ENCODE data around the gene SGF29. TPM values are rescaled to one million over a fixed set of nuclear protein-coding genes. Genes with fewer than 3 reads are reported as not detected.
"Not testable (repeated sequence)": the region's sequence is repeated elsewhere in the genome, so short reads cannot be mapped to it uniquely, and the experiment has no call there.

The SGF29 gene
- total RNA-seq, 2 experiments from 2014 or later = 29.6 to 33.0 TPM

DNA sequence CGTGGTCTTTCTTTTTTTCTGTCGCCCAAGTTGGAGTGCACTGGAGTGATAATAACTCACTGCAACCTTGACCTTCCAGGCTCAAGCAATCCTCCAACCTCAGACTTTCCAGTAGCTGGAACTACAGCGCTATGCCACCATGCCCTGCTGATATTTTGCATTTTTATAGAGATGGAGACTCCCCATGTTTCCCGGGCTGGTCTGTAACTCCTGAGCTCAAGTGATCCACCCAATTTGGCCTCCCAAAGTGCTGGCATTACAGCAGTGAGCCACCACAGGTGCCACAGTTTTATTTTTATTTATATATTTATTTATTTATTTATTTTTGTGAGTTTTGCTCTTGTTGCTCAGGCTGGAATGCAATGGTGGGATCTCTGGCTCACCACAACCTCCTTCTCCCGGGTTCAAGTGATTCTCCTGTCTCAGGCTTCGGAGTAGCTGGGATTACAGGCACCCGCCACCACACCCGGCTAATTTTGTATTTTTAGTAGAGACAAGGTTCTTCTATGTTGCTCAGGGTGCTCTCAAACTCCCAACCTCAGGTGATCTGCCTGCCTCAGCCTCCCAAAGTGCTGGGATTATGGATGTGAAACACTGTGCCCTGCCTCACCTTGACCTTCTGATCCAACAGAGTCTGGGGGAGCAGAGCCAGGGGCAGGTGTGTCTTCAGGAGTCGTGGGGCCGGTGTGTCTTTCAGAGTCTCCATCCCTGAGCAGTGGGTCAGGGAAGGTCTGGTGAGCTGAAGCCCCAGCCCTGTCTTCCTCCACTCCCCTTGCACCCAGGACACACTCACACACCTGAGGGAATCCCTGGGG is 54.2 kb downstream of the SGF29 start:
- POLR2A ChIA-PET, CTCF ChIA-PET: not testable (repeated sequence)

DNA sequence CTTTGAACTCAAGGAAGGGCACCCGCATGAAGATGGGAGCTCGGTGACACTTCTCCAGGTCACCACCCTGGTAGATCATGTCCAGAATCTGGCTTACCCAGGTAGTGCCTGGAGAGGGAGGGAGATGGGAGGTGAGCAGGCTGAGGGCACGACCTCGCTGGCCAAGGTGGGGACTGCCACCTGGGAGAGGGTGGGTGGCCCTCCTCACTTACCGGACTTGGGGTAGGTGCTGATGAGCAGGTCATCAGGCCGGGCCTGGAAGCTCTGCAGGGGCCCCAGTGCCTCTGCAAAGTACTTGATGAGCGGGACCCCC is 54.7 kb downstream of the SGF29 start:
- CTCF ChIA-PET, POLR2A ChIA-PET: not testable (repeated sequence)

DNA sequence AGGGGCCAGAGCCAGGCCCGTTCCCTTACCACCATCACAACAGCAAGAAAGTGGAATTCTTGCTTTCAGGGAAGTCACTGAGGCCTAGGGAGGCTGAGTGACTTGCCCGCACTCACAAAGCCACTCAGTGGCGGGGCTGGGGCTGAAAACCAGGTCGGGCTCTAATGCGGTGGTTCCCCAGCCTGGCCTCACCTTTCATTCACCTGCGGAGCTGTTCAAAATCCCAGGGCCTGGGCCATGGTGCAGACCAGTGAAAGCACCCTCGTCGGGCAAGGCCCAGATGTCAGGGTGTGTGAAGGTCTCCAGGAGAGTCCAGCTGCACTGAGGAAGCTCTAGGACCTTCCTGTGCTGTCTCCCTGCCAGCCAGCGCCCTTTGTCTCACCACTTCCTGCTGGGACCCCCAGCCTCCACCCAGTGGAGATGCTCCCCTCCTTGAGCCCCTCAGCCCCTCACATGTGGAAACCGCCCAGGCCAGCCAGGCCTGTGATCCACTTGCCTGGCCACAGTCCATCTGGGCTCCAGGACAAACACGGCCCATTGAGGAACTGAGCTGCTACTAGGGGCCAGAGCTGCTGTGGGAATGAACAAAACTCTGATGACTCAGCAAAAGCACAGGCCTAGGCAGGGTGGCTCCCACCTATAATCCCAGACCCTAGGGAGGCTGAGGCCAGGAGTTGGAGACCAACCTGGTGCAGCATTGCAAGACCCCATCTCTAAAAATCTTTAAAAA is 55.3 kb downstream of the SGF29 start:
- CTCF ChIA-PET, POLR2A ChIA-PET: not testable (repeated sequence)

GRCh38 chr16:28609631-28610594 is 56.2 kb downstream of the SGF29 start, which contains the start of gene SULT1A1:
Gene SULT1A1, minus strand, starts transcription at chr16:28610044. Its CDS starts 1,189 bp downstream, at chr16:28608855.
- ChIA-PET POLR2A (interaction anchor here (0.6 kb wide), 1 partner anchor 54 kb away, joined by 5 read pairs; no protein-coding TSS in a partner anchor), CTCF (interaction anchor here (0.6 kb wide), 1 partner anchor 1945 kb away, joined by 6 read pairs; no protein-coding TSS in a partner anchor)

- POLR2A ChIA-PET = interaction anchor here (0.6 kb wide), 1 partner anchor 55 kb away, joined by 5 read pairs; no protein-coding TSS in a partner anchor
- CTCF ChIA-PET = interaction anchor here (0.6 kb wide), 1 partner anchor 1946 kb away, joined by 6 read pairs; no protein-coding TSS in a partner anchor
Measured at GRCh38 chr16:28610595-28611191, 57.0 kb downstream of the SGF29 start.

DNA sequence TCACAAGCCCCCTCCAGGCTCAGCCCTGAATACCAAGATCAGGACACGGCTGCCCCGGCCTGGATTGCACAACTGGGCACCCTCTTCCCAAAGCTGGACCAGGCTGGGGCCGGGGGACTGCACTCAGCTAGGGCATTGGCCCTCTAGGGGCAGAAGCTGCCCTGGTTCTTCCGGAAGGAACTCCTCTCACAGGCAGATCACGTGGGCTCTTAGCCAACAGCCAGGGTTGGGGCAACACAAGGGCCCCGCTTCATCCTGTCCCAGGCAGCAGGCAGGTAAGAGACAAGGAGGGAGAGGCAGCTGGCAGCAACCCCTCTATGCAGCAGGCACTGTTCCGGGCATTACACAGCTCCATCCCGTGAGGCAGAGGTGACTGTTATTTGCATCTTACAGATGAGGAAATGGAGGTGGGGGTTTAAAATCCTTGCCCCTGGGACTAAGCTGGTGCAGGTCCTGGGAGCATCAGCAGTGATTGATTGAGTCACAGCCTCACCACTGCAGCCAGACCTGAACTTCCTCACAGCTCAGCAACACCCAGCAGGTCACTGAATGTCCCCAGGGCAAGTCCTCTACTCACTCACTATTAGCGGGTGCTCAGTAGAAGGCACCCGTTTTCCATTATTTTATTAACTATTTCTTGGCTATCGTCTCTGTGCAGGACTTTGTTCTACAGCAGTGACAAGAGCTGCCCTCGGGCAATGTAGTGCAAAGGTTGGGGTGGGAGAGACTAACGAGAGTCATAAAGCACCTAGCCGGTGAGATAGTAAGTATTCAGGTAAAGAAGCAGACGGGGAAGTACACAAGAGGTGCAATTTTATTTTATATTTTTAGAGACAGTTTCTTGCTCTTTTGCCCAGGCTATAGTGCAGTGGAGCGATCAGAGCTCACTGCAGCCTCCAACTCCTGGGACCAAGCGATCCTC is 58.9 kb downstream of the SGF29 start:
- CTCF ChIA-PET, POLR2A ChIA-PET: not testable (repeated sequence)

DNA sequence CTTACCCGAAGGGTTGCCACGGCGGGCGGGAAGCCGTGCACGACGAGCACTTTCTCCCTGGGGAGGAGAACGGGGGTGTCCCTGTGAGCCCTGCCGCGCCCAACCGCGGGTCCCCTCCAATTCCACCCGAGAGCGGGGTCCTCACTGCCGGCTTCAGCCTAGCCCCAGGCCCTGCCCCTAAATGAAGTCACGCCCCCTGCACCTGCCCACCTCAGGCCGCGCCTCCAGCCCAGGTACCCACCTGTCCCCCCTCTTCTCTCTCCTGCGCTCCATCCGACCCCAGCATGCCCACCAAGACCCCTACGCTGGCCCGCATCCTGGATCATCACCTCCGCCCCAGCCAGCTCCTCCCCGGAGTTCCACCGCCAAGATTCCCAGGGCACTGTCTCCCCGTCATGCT is 60.2 kb downstream of the SGF29 start:
- CTCF ChIA-PET, POLR2A ChIA-PET: not testable (repeated sequence)

GRCh38 chr16:28614561-28614960 is 60.8 kb downstream of the SGF29 start:
- CTCF ChIA-PET, POLR2A ChIA-PET: not testable (repeated sequence)

DNA sequence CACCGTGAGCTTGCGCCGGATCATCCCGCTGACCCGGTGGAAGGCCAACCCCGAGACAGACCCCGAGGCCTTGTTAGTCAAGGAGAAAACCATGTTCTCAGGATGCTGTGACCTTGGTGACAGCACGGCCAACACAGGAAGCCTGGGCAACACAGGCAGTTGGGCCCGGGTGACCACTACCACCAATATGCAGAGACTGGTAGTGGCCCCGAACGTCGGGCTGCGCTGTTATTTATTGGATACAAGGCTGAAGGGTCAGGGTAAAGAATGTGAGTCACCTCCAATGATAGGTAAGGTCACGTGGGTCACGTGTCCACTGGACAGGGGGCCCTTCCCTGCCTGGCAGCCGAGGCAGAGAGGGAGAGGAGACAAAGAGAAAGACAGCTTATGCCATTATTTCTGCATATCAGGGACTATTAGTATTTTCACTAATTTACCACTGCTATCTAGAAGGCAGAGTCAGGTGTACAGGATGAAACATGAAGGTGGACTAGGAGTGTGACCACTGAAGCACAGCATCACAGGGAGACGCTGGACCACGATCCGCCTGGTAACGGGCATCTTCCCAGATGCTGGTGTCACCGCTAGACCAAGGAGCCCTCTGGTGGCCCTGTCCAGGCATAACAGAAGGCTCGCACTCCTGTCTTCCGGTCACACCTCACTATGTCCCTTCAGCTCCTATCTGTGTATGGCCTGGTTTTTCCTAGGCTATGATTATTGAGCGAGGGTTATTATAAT is 61.9 kb downstream of the SGF29 start:
- POLR2A ChIA-PET, CTCF ChIA-PET: not testable (repeated sequence)

GRCh38 chr16:28616224-28616577 is 62.5 kb downstream of the SGF29 start:
- CTCF ChIA-PET, POLR2A ChIA-PET: not testable (repeated sequence)

GRCh38 chr16:28616636-28617035 is 62.9 kb downstream of the SGF29 start:
- POLR2A ChIA-PET = interaction anchor here (0.6 kb wide), 1 partner anchor 133 kb away, joined by 4 read pairs; no protein-coding TSS in a partner anchor
- CTCF ChIA-PET = no interaction called here

GRCh38 chr16:28617874-28618273 is 64.2 kb downstream of the SGF29 start:
- POLR2A ChIA-PET = no interaction called here

GRCh38 chr16:28620316-28620715 is 66.6 kb downstream of the SGF29 start:
- POLR2A ChIA-PET, CTCF ChIA-PET: not testable (repeated sequence)

More at GRCh38 chr16:28617874-28618273, 64.2 kb downstream of the SGF29 start:
- CTCF ChIA-PET = no interaction called here

DNA sequence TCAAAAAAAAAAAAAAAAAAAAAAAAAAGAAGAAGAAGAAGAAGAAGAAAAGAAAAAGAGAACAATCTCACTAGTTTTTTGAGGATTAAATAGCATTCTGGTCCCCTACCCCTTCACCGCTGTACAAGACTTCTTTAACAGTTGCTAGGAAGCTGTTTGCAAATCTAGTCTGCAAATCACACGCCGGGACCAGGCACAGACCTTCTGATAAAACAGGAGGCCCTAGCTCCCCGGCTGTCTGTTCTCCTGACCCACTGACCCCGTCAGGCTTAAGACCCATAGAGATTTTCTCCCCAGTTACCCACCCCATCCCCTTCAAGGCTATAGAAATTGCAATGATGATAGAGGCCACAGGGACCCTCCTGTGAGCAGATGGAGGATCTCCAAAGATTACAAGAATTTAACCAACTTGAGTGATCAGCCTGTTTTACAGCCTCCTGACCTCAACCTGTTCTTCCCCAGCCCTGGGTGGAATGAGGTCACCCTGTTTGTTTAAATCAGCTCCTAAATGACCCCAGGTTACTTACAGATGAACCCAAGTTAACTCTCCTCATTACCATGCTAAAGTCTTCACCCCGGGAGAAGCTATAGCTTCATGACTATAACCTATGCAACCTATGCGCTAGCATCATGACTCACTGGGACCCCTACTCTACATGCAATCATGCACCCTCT is 67.9 kb downstream of the SGF29 start:
- ChIA-PET POLR2A (no interaction called here), CTCF (no interaction called here)

DNA sequence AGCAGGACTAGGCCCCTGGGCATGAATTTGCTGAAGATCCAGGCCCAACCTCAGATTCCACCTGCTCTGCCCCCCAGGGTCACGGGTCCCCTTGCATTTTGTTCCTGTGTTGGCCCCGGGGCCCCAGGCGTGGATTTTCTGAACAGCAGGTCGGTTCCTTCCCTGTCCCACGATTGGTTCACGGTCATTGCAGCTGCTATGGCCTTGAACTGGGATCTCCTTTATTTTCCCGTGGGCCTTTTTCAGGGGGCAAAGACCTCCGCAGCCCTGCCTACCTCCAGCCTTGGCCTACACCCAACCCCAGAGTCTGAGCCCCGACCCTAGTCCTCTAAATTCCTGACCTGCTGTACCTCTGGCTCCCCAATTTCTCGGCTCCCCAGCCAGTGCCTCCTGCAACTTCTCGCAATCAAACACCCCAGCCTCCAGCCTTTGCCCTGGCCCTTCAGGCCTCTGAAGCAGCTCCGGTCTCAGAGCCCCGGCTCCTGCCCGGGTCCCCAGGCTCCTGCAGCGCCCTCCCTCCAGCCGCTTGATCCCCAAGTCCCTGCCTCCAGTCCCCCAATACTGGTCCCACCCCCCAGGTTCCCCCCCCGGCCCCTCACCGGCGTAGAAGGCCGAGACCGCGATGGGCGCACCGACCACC is 68.9 kb downstream of the SGF29 start:
- POLR2A ChIA-PET = interaction anchor here (1.2 kb wide), 1 partner anchor 67 kb away, joined by 5 read pairs; no protein-coding TSS in a partner anchor
- CTCF ChIA-PET = not testable (repeated sequence)

GRCh38 chr16:28623172-28623711 is 69.5 kb downstream of the SGF29 start:
- ChIA-PET CTCF (no interaction called here), POLR2A (interaction anchor here (1.2 kb wide), 1 partner anchor 68 kb away, joined by 5 read pairs; no protein-coding TSS in a partner anchor)

GRCh38 chr16:28630905-28631304 is 77.2 kb downstream of the SGF29 start:
- CTCF ChIA-PET, POLR2A ChIA-PET: not testable (repeated sequence)
